Esophagus muscularis mucosa (tissue), 4 donors: ENCODE data around the gene ERC2.

Source experiments
- CTCF ChIP-seq, 3 experiments: fragments of 200-600 bp in 2 of 3; fragments of 450-650 bp in 1 of 3; sonication (generic) in 2 of 3; IDR thresholded peaks; one replicate each; pipeline ENCODE4 v1.5.1; 2017 to 2019; ENCODE audit warnings: antibody characterized with exemption in 3 of 3, mild to moderate bottlenecking in 2 of 3, moderate library complexity in 1 of 3
- EP300 ChIP-seq: sonication (generic); formaldehyde crosslinking; IDR thresholded peaks from one replicate; pipeline ENCODE4 v1.6.1; 2017; ENCODE audit warnings: antibody characterized with exemption
- POLR2A ChIP-seq: fragments of 450-650 bp; IDR thresholded peaks from one replicate; pipeline ENCODE4 v1.6.1; 2017; ENCODE audit warnings: antibody characterized with exemption, moderate library complexity, mild to moderate bottlenecking, low read depth
- POLR2AphosphoS5 ChIP-seq, 2 donors: sonication (generic); formaldehyde crosslinking; IDR thresholded peaks; one replicate each; pipeline ENCODE4 v1.6.1; 2017; ENCODE audit warnings: antibody characterized with exemption in 2 of 2

GRCh38 chr3:56476771-56477170, 8.5 kb upstream of the ERC2 start:
- no peak for TF ChIP-seq CTCF (IDR thresholded peaks at IDR 0.05)
- no peak for TF ChIP-seq POLR2AphosphoS5 (IDR thresholded peaks at IDR 0.05)
- no peak for TF ChIP-seq POLR2A
- no peak for TF ChIP-seq EP300
